Panc1 (cell line): Measurements from ENCODE around the gene KCNAB1.

Source experiments
- CTCF ChIP-seq: fragments of 450-650 bp; IDR thresholded peaks from 2 replicates; pipeline ENCODE4 v1.5.1; 2017; ENCODE audit warnings: mild to moderate bottlenecking
- REST ChIP-seq, 2 experiments: IDR thresholded peaks; 2 replicates each; pipeline ENCODE4 v1.6.1; 2011 to 2012; ENCODE audit warnings: low read depth in 2 of 2, control low read depth in 1 of 2, low read length in 1 of 2, mild to moderate bottlenecking in 1 of 2, moderate library complexity in 1 of 2; ENCODE audit not compliant: insufficient read depth in 1 of 2

- no peak for TF ChIP-seq CTCF
- no peak for TF ChIP-seq REST (IDR thresholded peaks at IDR 0.05; ENCODE audit: insufficient read depth in 1 of 2, low read depth in 2 of 2, low read length in 1 of 2)
Observed at GRCh38 chr3:156495816-156496215, 375.4 kb downstream of the KCNAB1 start.
